Esophagus (tissue), 2 donors: Measurements from ENCODE around the gene ERICH6. TPM values are rescaled to one million over a fixed set of nuclear protein-coding genes. Genes with fewer than 3 reads are reported as not detected.

Experiments used
- H3K27ac ChIP-seq, 2 donors: one replicate each; pipeline ENCODE4 v1.5.1; 2013; ENCODE audit warnings: low read depth in 2 of 2, mild to moderate bottlenecking in 2 of 2, inconsistent platforms in 1 of 2, low read length in 1 of 2, moderate library complexity in 1 of 2
- H3K27me3 ChIP-seq, 2 donors: one replicate each; pipeline ENCODE4 v1.6.1; 2013; ENCODE audit warnings: low read length in 2 of 2, control low read depth in 1 of 2, mild to moderate bottlenecking in 1 of 2; ENCODE audit not compliant: insufficient read depth in 2 of 2, control insufficient read depth in 1 of 2
- H3K36me3 ChIP-seq, 2 donors: one replicate each; pipeline ENCODE4 v1.6.1; 2013; ENCODE audit warnings: low read length in 1 of 2; ENCODE audit not compliant: control insufficient read depth in 2 of 2, insufficient read depth in 2 of 2
- H3K4me1 ChIP-seq, 2 donors: one replicate each; pipeline ENCODE4 v1.6.1; 2013; ENCODE audit warnings: low read length in 1 of 2; ENCODE audit not compliant: control insufficient read depth in 2 of 2, insufficient read depth in 2 of 2
- H3K4me3 ChIP-seq, 2 donors: one replicate each; pipeline ENCODE4 v1.5.1; 2013; ENCODE audit warnings: low read length in 2 of 2, mild to moderate bottlenecking in 2 of 2, low read depth in 1 of 2, moderate library complexity in 1 of 2
- H3K9me3 ChIP-seq, 2 donors: one replicate each; pipeline ENCODE4 v1.6.1; 2013; ENCODE audit warnings: mild to moderate bottlenecking in 2 of 2, low read depth in 1 of 2, low read length in 1 of 2, moderate library complexity in 1 of 2; ENCODE audit not compliant: control insufficient read depth in 2 of 2, insufficient read depth in 1 of 2
- WGBS, 2 donors: extraction: QIAGEN DNeasy Blood & Tissue Kit; methylation state at CpG; one replicate each; pipeline ENCODE4 v1.1.7; 2013; 5-methylcytosine and 5-hydroxymethylcytosine counted together
- polyA plus RNA-seq, 2 donors: library from polyadenylated mRNA; stranded (reverse); fragments of 200-250 nt; gene quantifications; one replicate each; pipeline ENCODE4 v1.2.3, GENCODE V29; 2013
- donor health status: healthy with polysubstance abuse.
- donor health status: Bipolar disorder and iron deficiency.

ERICH6 gene
- polyA plus RNA-seq, 2 donors: not detected

DNA sequence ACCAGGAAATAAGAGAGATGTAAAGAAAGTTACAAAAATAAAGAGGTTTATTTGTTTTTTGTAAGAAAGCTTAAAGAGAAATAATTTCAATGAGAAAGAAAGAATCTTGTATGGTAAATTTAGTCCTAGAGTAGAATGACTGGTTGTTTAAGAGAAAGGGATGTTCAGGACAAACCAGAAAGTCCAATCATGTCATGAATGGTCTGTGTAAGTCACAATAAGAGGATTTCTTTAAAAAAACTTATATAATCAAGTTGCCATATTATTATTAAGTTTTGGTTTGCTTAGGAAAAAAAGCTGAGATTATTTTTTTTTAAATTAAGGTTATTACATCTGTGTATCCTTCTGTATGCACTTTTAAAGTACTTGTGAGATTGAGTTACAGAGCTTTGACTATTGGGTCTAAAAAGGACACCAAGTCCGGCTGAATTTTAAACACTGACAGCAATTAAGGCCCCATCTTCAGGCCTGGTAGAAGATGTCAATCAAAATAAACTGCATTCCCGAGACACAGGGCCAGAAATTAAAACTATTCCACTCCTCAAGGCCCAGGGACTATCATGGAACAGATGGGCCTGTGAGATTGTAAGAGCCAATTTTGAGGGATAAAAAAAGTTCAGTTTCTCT lies 12.2 kb downstream of the ERICH6 start:
- Histone ChIP-seq H3K9me3 (no peaks in the 10 kb centered on the region), H3K27me3 (no peaks in the 10 kb centered on the region), H3K4me3 (no peak overlapping the region), H3K27ac (no peak overlapping the region), H3K36me3 (no peaks in the 10 kb centered on the region), H3K4me1 (no peaks in the 10 kb centered on the region)
- WGBS, 2 donors: 86 to 87% methylated on average over 2 of the region's 2 CpGs

- Histone ChIP-seq H3K9me3 (no peaks in the 10 kb centered on the region), H3K36me3 (no peaks in the 10 kb centered on the region)
Observed at GRCh38 chr3:150687613-150688012, 16.1 kb downstream of the ERICH6 start.

GRCh38 chr3:150682824-150683223 lies 20.9 kb downstream of the ERICH6 start:
- no peaks in the 10 kb centered on the region for H3K36me3 ChIP-seq
- H3K4me1 ChIP-seq: no peaks in the 10 kb centered on the region
- no peaks in the 10 kb centered on the region for H3K27me3 ChIP-seq
- no peak overlapping the region for H3K4me3 ChIP-seq
- H3K9me3 ChIP-seq: no peaks in the 10 kb centered on the region
- H3K27ac ChIP-seq: no peak overlapping the region

More at GRCh38 chr3:150687613-150688012, 16.1 kb downstream of the ERICH6 start:
- H3K4me3 ChIP-seq: no peak overlapping the region
- H3K27ac ChIP-seq: no peak overlapping the region
- no peaks in the 10 kb centered on the region for H3K4me1 ChIP-seq
- H3K27me3 ChIP-seq: no peaks in the 10 kb centered on the region

GRCh38 chr3:150682279-150682678 lies 21.4 kb downstream of the ERICH6 start:
- H3K4me1 ChIP-seq: no peaks in the 10 kb centered on the region
- H3K9me3 ChIP-seq: no peaks in the 10 kb centered on the region
- no peak overlapping the region for H3K27ac ChIP-seq
- no peaks in the 10 kb centered on the region for H3K36me3 ChIP-seq
- no peaks in the 10 kb centered on the region for H3K27me3 ChIP-seq
- WGBS, 2 donors: 64 to 67% methylated on average over 1 of the region's 1 CpG
- no peak overlapping the region for H3K4me3 ChIP-seq

DNA sequence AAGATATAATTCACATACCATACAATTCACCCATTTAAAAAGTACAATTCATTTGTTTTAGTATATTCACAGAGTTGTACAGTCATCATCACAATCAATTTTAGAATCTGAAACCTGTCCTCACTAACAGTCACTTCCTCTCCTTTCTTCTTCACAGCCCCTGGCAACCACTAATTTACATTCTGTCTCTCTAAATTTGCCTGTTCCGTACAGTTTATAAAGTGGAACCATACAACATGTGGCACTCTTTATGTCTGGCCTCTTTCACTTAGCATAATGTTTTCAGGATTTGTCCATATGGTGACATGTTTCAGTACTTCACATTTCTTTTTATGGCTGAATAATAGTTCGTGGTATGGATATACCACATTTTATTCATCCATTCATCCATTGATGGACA lies 22.7 kb downstream of the ERICH6 start:
- Histone ChIP-seq H3K27me3 (no peaks in the 10 kb centered on the region), H3K9me3 (no peaks in the 10 kb centered on the region), H3K4me1 (no peaks in the 10 kb centered on the region), H3K36me3 (no peaks in the 10 kb centered on the region), H3K4me3 (no peak overlapping the region), H3K27ac (no peak overlapping the region)
- 80% methylated on average over 2 of the region's 2 CpGs for WGBS, 2 donors

GRCh38 chr3:150680562-150680961 lies 23.2 kb downstream of the ERICH6 start:
- Histone ChIP-seq H3K4me1 (no peaks in the 10 kb centered on the region), H3K4me3 (no peak overlapping the region), H3K27me3 (no peaks in the 10 kb centered on the region), H3K9me3 (no peaks in the 10 kb centered on the region), H3K27ac (no peak overlapping the region), H3K36me3 (no peaks in the 10 kb centered on the region)
- 87 to 88% methylated on average over 5 of the region's 5 CpGs for WGBS, 2 donors

GRCh38 chr3:150675587-150675986 lies 28.1 kb downstream of the ERICH6 start:
- H3K27ac ChIP-seq: no peak overlapping the region
- no peaks in the 10 kb centered on the region for H3K36me3 ChIP-seq
- H3K27me3 ChIP-seq: no peaks in the 10 kb centered on the region
- no peaks in the 10 kb centered on the region for H3K4me1 ChIP-seq
- H3K4me3 ChIP-seq: no peak overlapping the region
- no peaks in the 10 kb centered on the region for H3K9me3 ChIP-seq

GRCh38 chr3:150673966-150674365 lies 29.8 kb downstream of the ERICH6 start:
- Histone ChIP-seq H3K27ac (no peak overlapping the region), H3K4me3 (no peak overlapping the region), H3K4me1 (no peaks in the 10 kb centered on the region), H3K27me3 (no peaks in the 10 kb centered on the region), H3K9me3 (no peaks in the 10 kb centered on the region), H3K36me3 (no peaks in the 10 kb centered on the region)
- 72 to 81% methylated on average over 3 of the region's 3 CpGs for WGBS, 2 donors

DNA sequence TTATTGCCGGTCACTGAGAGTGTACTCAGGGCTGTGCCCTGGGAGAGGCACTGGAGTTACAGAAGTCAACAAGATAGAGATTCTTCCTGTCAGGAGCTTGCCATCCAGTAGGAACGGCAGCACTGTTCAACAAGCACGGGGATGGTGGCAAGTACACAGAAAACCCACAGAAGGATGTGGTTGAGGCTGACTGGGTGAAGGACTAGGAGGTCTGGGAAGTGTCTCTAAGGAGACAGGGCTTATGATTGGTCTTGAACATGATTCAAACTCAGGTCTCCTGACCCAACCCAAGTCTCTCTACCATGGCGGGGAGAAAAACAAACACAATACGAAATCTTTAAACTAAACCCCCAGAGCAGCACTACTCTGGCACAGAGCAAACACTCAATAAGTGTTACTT lies 37.6 kb downstream of the ERICH6 start:
- 79 to 84% methylated on average over 5 of the region's 5 CpGs for WGBS, 2 donors
- H3K27me3 ChIP-seq: no peaks in the 10 kb centered on the region
- peaks cover 0 to 2% of the 10 kb centered on the region in 2 donors for H3K9me3 ChIP-seq
- no peak overlapping the region for H3K27ac ChIP-seq
- no peaks in the 10 kb centered on the region for H3K4me1 ChIP-seq
- H3K36me3 ChIP-seq: no peaks in the 10 kb centered on the region
- no peak overlapping the region for H3K4me3 ChIP-seq

GRCh38 chr3:150663461-150663860 lies 40.3 kb downstream of the ERICH6 start:
- Histone ChIP-seq H3K27ac (no peak overlapping the region), H3K36me3 (no peaks in the 10 kb centered on the region), H3K27me3 (peaks cover 0 to 3% of the 10 kb centered on the region in 2 donors), H3K4me1 (no peaks in the 10 kb centered on the region), H3K9me3 (peaks cover 0 to 2% of the 10 kb centered on the region in 2 donors), H3K4me3 (no peak overlapping the region)
- WGBS, 2 donors: 91 to 92% methylated on average over 8 of the region's 8 CpGs
